GM15510 (cell line): ENCODE measurements around the gene PROC.

Experiments
- POLR2A ChIP-seq: IDR thresholded peaks from 3 replicates; pipeline ENCODE4 v1.6.1; 2011; ENCODE audit warnings: borderline replicate concordance; ENCODE audit not compliant: insufficient read length; ENCODE audit errors: extremely low read depth

Gene PROC

GRCh38 chr2:127428057-127428814 is 10.0 kb downstream of the PROC start:
- TF ChIP-seq POLR2A: no peak

- TF ChIP-seq POLR2A: no peak
Measured at GRCh38 chr2:127428815-127429109, 10.5 kb downstream of the PROC start.

- TF ChIP-seq POLR2A: no peak
Measured at GRCh38 chr2:127429291-127429690, 11.1 kb downstream of the PROC start.

- TF ChIP-seq POLR2A: no peak
Measured at GRCh38 chr2:127429844-127430425, 11.7 kb downstream of the PROC start.

GRCh38 chr2:127431408-127432023 is 13.3 kb downstream of the PROC start:
- TF ChIP-seq POLR2A: no peak

GRCh38 chr2:127434515-127434914 is 16.3 kb downstream of the PROC start:
- no peak for TF ChIP-seq POLR2A

GRCh38 chr2:127437056-127437455 is 18.8 kb downstream of the PROC start:
- TF ChIP-seq POLR2A: no peak

GRCh38 chr2:127437781-127438726 is 19.8 kb downstream of the PROC start:
- TF ChIP-seq POLR2A: no peak

- TF ChIP-seq POLR2A: no peak
Measured at GRCh38 chr2:127439343-127439742, 21.1 kb downstream of the PROC start.

- TF ChIP-seq POLR2A: no peak
Measured at GRCh38 chr2:127448526-127448925, 30.3 kb downstream of the PROC start.

- TF ChIP-seq POLR2A: no peak
Measured at GRCh38 chr2:127449414-127449813, 31.2 kb downstream of the PROC start.

GRCh38 chr2:127449898-127450297 is 31.7 kb downstream of the PROC start:
- no peak for TF ChIP-seq POLR2A

- no peak for TF ChIP-seq POLR2A
Measured at GRCh38 chr2:127451981-127452380, 33.8 kb downstream of the PROC start.

GRCh38 chr2:127453013-127453391 is 34.8 kb downstream of the PROC start:
- no peak for TF ChIP-seq POLR2A

- no peak for TF ChIP-seq POLR2A
Measured at GRCh38 chr2:127453392-127454171, 35.4 kb downstream of the PROC start.
